Stimulated activated CD4-positive, alpha-beta T cell treated with anti-CD3 and anti-CD28 coated beads, TNF-alpha, amount 100 ng/mL, for 48 hours (primary cell): Measurements from ENCODE around the gene ACP6.

Experiments used
- DNase-seq, 3 donors: peaks; one replicate each; pipeline ENCODE4 v3.0.0-alpha.2; 2020; ENCODE audit warnings: low read depth in 3 of 3

The ACP6 gene

DNA sequence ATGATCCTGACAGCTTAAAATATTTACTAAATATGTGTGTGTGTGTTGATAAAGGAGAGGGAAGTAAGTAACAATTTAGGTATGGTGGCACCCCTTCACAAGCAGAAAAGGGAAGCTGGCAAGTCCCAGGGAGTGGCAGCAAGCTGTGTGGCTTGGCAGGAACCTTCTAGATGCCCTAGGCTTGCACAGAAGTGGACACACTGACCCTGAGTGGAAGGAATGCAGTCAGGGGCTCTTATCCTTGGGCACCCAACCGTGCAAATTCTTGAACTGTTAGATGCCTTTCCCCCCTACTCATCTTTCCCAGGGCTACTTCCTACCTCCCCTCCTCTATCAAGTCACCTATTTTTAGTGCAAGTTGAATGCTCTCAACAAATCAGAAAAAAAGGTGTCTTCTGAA is 18.9 kb downstream of the ACP6 start:
- no peak for DNase-seq

DNA sequence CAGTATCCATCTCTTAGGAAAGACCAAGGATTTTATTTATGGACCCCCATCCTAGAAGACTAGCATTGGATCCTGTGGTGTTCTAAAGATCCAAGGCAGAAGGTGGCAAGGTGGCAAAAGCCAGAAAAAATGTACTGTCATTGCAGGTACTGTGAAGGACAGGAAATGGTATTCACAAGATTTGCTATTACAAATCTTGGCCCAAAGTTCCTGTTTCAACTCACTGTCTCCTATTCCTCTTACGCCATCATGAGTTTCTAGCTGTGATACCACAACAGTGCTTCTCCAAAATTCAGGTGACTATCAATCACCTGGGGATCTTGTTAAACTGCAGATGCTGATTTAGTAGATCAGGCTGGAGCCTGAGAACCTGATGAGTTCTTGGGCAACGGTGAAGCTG is 21.4 kb downstream of the ACP6 start:
- no peak for DNase-seq

DNA sequence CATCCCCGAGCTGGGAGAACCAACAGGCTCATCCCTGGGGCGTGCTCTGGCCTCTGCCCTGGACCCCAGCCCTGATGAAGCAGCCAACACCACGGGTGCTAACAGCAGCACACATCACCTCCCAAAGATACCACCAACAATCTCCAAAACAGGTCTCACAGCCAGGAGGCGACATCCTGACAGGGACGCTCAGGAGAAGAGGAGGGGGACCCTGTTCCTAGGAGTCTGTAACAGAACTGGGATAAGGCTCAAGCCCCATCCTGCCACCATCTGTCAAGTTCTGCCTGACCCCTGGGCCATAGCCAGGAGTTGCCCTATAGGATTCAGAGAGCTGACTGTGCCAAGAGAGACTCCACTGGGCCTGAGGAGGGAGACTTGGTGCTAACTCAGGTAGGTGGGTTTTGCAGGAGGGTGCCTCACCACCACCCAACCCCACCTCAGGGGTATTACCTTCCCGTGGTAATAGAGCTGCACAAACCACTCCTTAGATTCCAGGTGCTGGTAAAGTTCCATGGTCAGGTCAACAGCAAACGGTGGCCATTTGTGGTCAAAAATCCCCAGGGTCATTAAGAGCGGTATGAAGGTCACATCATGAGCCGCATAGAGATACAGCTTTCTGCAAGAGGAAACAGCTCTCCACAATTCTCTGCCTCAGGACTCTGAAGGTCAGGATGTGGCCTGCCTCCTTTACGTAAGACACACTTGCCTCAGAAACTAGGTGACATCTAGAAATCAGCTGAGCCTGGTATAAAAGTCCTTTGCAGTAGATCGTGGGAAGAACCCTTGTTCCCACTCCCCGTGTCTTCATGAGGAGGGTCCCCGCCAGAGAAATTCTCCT is 22.3 kb downstream of the ACP6 start:
- DNase-seq = no peak

DNA sequence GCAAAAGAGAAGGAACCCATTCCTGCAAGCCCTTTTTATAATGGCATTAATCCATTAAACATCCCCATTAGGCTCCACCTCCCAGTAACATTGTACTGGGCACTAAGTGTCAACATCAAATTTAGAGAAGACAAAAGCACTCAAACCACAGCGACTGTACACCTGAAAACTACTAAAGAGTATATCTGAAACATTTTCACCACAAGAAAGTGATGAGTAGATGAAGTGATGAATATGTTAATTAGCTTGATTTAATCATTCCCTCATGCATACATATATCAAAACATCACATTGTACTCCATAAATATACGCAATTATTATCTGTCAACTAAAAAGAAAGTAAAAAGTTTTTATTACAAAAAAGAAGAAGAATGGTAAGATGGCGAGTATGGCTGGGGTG is 26.4 kb downstream of the ACP6 start:
- no peak for DNase-seq

DNA sequence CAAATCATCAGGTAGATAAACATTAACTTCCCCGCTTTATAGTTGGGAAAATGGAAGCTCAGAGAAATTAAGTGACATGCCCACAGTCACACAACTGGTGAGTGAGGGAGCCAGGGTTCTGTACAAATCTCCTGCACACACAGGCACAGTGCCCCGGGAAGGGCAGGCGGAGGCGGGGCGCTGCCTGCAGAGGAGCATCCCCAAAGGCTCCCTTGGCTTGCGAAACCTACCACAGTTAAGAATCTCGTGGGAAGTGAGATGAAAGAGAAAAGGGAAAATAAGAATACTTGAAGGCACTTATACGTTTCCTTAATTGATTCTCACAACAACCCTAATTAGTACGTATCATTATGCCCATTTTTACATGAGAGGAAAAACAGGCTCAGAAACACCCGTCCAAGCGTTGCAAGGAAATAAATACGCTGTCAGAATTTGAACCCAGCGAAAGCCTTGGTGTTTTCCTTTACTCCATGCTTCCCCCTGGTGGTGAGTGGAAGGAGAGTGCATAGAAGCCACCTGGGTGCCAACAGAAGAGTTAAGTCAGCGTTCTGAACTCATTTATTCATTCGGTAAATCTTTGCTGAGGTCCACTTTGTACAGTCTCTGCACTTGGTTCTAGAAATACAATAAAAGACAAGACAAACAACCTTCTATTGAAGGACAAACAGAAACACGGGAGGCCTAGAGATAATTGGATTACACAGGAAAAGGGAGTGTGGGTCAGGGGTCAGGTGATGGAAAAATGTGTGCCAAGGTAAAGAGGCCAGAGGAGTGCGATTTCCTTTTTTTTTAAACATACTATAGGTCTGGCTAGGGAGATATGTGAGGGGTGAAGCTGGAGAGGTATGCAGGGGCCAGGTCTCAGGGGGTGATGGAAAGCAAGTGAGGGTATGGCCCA is 28.4 kb downstream of the ACP6 start:
- peak; percentile 16 to 64 (median 28) for DNase-seq

DNA sequence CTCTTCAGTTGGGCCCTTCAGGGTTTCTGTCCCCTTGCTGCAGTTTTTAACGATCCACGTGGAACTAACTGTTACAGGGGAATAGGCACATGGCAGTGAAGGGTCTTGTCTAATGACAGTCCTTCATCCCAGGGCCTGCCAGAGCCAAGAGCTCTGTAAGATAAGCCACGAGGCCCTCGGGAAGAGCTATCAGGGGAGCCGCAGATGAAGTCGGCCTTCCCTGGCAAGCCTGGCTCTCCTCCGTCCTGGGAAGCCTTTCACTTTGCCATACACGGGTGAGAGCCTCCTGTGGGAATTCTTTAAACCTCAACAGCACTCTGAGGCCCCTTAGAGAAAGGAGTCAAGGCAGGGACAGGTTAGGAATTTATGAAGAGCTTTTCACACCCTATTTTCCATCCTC is 29.0 kb downstream of the ACP6 start:
- DNase-seq = no peak

DNA sequence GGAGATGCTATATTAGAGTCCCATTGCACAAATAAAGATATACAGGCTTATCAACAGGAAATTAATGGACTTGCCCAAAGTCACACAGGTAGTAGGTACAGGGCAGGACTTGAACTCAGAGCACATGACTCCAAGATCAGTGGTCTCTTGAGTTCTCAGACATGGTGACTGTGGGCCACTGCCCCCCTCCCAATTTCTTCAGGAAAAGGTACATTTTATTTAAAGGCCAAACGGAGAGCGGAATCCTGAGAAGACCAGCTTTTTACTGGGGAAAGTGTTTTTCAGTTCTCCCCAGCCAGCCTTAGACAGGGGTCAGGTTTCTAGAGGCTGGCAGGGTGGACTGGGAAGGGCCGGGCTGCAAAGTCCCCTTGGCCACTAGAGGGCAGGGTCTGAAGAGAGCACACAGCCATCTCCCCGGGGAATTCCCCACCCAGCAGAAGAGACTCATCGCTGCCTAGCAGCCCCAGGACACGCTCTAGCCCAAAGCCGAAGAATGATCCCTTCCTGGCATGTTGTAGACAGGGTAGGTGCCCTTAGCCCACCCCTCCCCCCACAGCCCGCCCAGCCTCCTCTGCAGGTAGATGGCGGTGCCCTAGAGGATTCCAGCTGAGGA is 29.7 kb downstream of the ACP6 start:
- peak; percentile 65 to 84 (median 70) for DNase-seq

DNA sequence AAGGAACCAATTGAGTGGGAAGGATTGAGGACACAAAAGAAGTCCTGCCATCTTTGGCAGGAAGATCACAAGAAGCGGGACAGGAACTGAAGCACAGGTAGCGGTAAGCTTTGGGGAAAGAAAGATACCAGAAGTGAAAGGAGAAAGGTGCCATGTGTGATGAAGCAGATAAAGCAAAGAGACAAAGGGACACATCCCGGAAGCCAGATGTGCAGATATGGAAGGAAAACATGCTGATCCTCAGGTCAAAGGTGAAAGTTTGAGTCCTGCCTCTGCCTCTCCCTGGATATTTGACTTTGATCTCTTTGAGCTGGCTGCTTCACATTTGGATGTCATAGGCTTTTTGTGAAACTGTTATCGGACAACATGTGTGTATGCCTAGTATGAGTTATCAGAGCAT is 34.0 kb downstream of the ACP6 start:
- no peak for DNase-seq

DNA sequence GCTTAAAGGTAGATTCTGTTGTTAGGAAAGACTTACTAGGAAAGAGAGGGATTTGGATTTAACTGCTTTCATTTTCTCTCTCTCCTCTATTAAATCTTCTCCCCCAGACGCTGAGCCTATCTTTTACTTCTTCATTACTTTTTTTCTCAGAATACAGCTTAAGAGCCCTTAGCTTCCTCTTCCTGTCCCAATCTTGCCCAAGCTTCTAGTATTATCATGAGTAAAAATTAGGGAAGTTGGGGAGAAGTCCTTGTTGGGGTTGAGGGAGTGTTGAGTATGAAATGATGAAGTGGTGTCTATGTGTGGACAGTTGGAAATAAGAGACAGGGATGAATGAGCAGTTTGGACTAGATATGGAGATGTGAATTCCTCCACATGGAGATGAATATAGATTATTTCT is 35.0 kb downstream of the ACP6 start:
- no peak for DNase-seq

DNA sequence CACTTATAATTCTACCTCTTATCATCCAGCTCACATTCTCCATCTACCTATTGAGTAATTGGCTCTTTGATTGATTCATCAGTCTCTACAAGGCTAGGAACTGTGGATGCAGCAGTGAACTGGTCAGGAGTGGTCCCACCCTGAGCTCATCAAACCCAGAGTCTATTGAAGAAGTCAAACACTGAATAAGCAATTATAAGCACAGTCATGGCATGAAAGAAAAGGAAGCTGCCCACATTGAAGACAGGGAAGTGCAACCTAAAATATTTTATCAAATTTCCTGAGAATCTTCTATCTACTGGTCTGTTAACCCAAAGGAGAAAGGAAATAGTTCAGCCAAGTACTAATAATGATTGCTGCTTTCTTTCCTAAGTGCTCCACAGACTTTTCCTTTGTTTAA is 35.7 kb downstream of the ACP6 start:
- DNase-seq = no peak

DNA sequence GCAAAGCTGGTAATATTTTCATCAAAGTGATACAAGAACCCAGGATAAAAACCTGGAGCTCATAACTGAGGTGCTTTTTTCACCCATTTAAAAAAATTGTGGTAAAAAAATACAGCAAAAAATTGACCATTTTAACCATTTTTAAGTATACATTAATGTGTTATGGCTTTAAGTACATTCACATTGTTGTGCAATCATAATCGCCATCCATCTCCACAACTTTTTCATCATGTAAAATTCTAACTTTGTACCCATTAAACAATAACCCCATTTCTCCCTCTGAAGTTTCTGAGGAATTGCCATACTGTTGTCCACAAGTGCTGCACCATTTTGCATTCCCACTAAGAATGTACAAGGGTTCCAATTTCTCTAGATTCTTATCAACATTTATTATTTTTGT is 36.6 kb downstream of the ACP6 start:
- no peak for DNase-seq

DNA sequence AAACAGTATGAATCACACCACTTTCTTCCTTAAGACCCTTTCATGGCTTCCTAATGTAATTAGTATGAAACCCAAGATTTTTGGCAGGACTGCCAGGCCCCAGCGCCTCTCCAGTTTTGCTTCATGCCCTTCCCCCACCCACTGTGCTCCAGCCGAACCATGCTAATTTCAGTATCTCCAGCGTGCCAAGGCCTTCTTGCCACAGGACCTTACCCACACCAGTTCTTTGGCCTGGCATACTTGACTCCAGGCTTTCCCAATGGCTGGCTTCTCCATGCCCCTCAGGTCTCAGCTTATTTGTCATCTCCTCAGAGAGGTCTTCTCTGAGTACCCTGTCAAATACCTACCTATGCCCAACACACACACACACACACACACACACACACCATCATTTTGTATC is 38.5 kb downstream of the ACP6 start:
- DNase-seq = no peak

DNA sequence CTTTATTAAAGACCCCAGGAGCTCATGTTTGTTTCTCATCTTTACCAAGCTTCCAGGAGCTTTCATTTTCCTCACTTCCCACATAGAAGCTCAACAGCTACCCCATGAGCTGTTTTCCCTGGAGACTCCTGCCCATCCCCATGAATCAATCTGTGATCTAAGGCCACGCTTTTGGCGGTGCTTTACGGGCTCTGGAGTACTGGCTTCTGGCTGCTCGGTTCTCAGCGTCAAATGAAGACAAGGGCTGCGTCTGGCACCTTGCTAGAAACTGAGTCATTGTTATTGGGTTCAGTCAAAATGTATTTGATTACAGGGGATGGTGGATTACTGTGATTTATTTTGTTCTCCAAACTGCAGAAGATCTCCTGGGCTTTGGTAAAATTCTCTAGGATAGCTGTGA is 39.9 kb downstream of the ACP6 start:
- no peak for DNase-seq

DNA sequence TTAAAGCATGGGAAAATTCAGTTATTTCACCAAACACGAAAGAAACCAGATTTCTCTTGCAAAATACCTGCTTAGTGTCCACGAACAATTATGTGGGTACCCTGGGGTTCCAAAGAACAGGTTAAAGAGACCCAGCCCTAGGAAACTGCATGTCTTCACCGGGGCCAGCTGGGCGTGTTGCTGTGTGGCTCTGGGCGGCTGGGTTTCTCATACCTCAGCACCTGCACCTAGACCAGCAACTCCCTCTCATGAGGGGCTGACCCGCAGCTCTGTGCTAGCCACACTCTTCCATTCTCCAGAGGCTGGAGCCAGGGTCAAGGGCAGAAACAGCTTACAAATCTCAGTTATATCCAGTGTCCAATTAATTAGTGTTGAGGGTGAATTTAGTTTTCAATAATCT is 40.3 kb downstream of the ACP6 start:
- DNase-seq = no peak

DNA sequence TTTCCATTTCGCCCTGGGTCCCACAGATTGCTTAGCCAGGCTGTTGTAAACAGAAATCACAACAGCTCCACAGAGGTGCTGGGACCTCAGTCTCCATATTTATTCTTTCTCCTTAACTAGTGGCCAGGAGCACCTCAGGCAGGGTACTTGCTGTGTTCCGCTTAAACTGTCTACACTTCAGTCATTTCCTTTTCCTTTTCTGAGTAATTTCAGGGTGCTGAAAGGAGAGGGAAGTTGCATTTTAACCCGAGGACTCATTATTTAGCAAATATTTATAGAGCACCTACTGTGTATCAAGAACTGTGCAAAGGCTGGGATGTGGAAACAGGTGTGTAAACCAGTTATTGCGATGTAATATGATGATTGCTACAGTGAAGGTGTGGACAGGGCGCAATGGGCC is 41.9 kb downstream of the ACP6 start:
- no peak for DNase-seq

DNA sequence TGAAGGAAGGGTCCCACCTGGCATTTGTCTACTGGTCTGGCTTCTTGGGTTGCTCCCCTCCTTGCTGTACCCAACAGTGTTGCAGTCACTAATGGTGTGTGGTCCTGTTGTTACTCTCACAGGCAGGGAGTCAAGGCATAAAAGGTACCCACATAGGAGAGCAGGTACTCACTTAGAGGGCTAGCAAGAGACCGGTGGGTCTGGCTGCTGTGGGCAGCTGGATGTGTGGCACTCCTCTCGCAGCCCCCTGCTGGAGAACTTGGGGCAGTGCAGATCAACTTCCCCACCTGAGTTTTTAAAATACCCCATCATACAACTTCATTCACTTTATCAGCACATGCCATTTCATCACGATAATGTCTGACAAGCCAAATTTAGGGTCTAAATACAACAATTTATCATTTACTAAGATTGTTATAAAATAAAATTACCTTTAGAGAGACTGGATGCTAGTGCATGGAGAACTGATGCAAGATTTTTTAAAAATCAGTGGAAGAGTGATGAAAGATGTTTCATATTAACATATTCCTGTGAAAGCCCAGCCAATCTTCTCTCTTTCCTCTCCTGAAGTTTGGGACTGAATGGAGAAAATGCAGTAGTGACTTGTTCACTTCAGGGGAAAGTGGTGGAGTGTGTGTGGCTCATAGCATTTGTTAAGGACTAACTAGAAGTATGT is 42.8 kb downstream of the ACP6 start:
- DNase-seq = peak; percentile 21 to 33 (median 31)

DNA sequence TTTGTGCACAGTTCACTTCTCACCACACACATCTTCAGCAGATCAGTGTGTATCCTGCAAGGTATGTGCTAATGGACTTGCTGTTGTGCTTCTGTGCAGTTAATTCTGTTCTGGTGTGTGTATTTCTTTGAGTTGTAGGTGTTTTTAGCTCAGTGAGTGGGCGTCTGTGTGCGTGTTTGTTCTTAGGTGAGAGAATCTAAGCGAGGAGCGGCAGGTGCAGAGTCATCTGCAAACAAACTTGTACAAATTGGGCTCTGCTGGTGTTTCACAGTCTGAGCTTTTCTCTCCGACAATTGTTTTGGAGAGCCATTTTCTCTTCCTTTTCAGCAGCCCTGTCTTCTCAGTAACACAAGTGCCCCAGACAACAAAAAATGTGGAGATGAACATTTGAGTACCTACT is 43.6 kb downstream of the ACP6 start:
- no peak for DNase-seq

DNA sequence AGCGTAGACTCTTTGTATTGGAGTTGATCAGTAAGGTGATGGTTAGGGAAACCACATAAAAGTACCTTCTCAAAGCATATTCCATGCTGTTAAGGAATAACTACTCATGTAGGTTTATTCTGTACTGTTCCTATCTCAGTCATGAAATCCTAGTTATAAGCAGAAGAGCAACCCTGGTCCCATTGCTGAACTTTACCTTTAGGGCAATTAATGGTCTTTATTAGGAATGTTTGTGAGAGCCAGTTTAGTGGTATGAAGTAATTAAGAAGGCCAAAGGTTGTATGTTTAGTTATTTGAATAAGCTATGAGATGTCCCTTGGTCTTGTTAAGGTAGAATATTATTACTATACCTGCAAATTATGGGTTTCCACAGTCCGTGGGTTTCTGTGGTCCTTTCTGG is 44.0 kb downstream of the ACP6 start:
- DNase-seq = no peak

DNA sequence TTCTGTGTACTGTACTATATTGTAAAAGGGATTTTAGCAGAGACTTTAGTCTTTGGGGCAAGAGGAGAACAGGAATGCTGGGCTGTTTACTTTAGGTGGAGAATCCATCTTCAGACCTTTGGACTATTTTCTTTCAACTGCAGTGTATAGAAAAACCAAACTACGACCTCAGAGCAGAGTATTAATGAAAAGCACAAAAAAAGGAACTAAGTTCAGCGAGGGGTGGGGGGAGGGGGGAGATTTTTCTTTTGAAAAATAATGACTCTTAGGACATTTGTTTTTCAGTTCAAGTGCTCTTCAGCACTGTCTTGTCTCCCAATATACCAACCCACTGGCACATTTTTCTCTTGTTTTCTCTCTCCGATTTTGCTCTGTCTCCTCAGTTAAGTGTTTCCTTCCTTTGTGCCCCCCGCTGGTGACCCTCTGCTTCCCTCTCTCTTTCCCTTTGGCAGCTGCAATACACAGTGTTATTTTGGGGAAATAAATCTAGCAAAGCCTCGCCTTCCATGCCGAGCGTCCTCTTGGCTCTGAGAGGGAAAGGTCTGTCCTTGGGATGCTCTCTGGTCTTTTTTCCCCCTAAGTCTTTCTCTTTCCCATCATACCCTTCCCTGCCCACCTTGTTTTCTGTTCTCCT is 44.8 kb downstream of the ACP6 start:
- DNase-seq = no peak

DNA sequence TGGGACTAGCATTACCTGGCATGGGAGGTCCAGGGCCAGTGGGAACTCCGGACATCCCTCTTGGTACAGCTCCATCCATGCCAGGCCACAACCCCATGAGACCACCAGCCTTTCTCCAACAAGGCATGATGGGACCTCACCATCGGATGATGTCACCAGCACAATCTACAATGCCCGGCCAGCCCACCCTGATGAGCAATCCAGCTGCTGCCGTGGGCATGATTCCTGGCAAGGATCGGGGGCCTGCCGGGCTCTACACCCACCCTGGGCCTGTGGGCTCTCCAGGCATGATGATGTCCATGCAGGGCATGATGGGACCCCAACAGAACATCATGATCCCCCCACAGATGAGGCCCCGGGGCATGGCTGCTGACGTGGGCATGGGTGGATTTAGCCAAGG is 45.8 kb downstream of the ACP6 start:
- no peak for DNase-seq

DNA sequence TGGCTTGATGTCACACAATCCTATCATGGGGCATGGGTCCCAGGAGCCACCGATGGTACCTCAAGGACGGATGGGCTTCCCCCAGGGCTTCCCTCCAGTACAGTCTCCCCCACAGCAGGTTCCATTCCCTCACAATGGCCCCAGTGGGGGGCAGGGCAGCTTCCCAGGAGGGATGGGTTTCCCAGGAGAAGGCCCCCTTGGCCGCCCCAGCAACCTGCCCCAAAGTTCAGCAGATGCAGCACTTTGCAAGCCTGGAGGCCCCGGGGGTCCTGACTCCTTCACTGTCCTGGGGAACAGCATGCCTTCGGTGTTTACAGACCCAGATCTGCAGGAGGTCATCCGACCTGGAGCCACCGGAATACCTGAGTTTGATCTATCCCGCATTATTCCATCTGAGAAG is 46.3 kb downstream of the ACP6 start:
- DNase-seq = no peak

DNA sequence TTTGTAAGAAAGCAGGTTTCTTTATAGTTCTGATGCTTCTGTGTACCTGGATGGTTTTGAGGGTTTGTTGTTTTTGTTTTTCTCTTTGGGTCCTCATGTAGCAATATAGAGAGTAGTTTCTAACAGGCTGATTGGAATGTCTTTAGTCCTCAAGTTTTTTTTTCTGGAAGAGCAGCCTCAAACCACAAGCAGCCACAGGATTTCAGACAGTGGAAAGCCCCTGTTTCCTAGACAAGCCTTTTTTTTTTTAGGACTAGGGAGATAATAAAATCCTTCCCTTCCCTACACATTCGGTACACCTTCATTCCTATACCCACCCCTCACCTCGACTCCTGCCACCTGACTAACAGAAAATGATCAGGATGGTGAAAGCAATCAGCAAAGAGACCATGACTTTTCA is 47.6 kb downstream of the ACP6 start:
- no peak for DNase-seq
